Epithelial cell of esophagus (primary cell): ENCODE measurements around the gene FLNB.
A peak's percentile ranks its signal among the peaks of the same experiment; 100 is the strongest.

Experiments
- DNase-seq: peaks from one replicate; pipeline ENCODE4 v3.0.0; 2010; ENCODE audit warnings: low read depth
- H3K4me3 ChIP-seq: 2 replicates; pipeline ENCODE4 v1.5.1; 2011; ENCODE audit warnings: mild to moderate bottlenecking, low read length, control low read depth
- TF ChIP-seq, protein P1 (sequence below): IDR thresholded peaks from 2 replicates; pipeline ENCODE4 v1.5.1; 2011; ENCODE audit warnings: low read depth, mild to moderate bottlenecking, low read length, control low read depth, inconsistent platforms; ENCODE audit not compliant: insufficient read depth; ENCODE audit errors: missing control alignments

The FLNB gene

DNA sequence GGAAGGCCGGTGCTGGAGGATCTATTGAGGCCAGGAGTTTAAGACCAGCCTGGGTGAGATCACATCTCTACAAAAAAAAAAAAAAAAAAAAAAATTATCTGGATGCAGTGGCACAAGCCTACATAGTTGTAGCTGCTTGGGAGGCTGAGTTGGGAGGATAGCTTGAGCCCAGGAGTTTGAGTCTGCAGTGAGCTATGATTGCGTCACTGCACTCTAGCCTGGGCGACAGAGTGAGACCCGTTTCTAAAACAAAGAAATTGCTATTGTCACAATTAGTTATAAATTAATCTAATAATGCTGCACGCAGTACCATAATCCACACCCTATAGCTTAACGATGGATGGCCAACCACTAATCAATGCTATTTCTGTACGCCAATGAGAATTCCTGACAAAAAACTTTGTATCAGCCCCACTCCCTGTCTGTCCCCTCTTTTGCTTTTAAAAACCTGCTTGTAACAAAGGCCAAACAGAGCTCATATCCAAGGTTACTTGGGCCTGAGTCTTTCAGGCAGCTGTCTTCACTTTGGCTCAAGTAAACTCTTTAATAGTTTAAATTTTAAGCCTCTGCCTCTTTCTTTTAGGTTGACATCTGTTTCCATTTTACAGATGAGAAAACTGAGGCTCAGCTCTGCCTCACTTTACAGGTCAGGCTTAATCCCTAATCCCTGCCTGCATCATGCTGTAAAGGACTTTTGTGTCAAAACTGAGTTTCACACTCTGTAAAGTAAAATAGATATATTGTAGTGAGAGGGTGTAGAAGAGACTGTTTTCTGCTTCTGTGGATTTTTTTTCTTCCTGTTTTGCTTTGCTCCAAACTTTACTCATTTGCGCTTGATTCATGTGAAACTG lies 10.9 kb downstream of the FLNB start:
- TF ChIP-seq, protein P1, sequence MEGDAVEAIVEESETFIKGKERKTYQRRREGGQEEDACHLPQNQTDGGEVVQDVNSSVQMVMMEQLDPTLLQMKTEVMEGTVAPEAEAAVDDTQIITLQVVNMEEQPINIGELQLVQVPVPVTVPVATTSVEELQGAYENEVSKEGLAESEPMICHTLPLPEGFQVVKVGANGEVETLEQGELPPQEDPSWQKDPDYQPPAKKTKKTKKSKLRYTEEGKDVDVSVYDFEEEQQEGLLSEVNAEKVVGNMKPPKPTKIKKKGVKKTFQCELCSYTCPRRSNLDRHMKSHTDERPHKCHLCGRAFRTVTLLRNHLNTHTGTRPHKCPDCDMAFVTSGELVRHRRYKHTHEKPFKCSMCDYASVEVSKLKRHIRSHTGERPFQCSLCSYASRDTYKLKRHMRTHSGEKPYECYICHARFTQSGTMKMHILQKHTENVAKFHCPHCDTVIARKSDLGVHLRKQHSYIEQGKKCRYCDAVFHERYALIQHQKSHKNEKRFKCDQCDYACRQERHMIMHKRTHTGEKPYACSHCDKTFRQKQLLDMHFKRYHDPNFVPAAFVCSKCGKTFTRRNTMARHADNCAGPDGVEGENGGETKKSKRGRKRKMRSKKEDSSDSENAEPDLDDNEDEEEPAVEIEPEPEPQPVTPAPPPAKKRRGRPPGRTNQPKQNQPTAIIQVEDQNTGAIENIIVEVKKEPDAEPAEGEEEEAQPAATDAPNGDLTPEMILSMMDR, result no peak
- no peak overlapping the region for H3K4me3 ChIP-seq
- DNase-seq, result no peak

DNA sequence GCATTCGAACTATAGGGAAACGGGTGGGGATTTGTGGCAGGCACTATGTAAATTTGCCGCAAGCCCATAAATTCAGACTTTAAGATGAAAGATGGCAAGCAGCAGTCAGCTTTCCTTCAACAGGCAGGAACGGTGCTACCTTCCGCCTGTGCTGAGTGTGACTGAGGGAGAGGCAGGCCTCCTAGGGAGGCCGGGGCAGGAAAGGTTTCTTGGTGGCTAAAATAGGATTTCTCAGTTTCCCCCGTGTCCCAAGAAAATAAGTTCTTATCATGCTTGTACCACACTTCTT lies 12.5 kb downstream of the FLNB start:
- TF ChIP-seq, protein P1, result no peak
- no peak for DNase-seq
- no peak overlapping the region for H3K4me3 ChIP-seq

DNA sequence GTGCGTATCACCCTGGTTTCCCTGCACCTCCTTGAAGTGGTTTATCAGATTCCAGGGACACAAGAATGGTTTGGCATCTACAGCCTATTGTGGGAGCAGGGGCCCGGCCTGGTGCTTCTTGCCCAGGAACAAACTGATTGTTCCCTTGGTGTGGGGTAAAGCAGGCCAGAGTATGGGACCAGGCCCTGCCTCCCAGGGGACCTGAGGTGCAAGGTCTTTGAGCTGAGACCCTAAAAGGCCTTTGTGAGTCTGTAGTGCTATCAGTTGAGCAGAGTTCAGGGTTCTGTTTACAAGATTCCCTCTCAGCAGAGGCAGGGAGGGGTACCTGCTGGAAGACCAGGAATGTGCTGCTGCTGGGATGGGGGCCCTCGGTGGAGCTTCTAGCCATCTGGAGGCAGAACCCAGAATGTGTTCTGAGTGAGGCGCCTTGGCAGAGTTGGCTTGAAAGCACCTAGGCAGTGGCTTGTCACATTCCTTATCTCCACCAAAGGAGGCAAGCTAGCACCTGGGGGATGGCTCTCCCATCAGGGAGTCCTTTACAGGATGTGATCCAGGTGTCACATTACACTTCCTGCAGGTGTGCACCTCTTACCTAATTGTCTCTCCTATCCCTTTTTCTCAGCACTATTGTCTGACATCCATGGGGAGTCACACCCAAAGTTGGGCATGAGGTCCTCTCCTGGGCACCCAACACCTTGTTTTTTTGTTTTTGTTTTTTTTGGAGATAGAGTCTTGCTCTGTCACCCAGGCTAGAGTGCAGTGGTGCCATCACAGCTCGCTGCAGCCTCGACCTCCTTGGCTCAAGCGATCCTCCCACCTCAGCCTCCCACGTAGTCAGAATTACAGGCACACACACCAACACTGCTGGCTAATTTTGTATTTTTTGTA lies 13.1 kb downstream of the FLNB start:
- TF ChIP-seq, protein P1, result peak; percentile 26
- H3K4me3 ChIP-seq, result no peak overlapping the region
- DNase-seq, result peak; percentile 73

DNA sequence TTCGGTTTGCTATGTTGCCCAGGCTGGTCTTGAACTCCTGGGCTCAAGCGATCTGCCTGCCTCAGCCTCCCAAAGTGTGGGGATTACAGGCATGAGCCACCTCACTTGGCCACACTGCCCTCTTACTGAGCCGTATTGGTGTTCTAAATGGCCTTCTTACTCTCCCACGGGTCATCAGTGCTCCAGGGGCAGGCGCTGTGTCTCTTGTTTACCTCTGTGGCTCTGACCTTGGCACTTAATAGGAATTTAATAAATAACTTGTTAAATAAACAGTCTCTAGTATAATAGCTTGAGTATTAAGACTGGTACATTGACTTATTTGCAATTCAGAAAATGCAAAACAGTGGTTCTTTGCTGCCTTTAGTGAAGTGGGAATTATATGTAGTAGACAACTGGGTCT lies 13.7 kb downstream of the FLNB start:
- TF ChIP-seq, protein P1, result no peak
- DNase-seq, result no peak
- H3K4me3 ChIP-seq, result no peak overlapping the region

DNA sequence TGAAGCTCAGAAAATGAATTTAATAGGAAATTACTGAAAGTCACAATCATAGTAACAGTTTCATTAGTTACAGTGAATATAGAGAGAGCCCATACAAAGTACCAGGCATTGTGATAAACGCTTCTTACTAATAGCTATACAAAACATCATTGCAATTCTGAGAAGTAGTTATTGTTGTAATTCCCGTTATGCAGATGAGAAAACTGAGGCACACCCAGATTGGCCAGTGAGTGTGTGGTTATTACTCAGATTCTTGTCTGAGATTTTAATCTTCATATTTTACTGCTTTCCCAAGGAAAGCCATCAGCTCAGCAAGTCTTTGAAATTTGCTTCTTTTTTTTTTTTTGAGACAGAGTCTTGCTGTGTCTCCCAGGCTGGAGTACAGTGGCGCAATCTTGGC lies 14.3 kb downstream of the FLNB start:
- H3K4me3 ChIP-seq, result no peak overlapping the region
- TF ChIP-seq, protein P1, result no peak
- peak; percentile 40 for DNase-seq

DNA sequence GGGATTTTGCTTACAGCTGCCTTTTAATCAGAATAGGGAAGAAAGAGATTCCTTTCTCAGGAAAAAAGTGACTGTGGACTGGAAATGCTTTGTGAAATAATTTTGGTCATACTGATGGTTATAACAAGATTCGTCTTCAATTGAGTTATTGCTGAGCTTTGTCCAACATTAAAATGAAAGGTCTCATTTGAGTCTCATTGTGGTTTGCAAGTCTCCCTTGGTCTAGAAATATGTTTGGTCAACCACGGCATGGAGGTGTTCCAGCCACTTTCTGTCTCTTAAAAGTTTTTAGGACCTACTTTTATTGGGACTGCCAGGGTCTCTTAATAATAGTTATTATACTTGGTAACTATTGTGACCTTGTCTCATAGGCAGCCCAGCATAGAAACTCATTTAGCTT lies 15.3 kb downstream of the FLNB start:
- no peak for DNase-seq
- TF ChIP-seq, protein P1, result no peak
- no peak overlapping the region for H3K4me3 ChIP-seq
